ENCODE measurements around the gene VSIR.

VSIR gene

DNA sequence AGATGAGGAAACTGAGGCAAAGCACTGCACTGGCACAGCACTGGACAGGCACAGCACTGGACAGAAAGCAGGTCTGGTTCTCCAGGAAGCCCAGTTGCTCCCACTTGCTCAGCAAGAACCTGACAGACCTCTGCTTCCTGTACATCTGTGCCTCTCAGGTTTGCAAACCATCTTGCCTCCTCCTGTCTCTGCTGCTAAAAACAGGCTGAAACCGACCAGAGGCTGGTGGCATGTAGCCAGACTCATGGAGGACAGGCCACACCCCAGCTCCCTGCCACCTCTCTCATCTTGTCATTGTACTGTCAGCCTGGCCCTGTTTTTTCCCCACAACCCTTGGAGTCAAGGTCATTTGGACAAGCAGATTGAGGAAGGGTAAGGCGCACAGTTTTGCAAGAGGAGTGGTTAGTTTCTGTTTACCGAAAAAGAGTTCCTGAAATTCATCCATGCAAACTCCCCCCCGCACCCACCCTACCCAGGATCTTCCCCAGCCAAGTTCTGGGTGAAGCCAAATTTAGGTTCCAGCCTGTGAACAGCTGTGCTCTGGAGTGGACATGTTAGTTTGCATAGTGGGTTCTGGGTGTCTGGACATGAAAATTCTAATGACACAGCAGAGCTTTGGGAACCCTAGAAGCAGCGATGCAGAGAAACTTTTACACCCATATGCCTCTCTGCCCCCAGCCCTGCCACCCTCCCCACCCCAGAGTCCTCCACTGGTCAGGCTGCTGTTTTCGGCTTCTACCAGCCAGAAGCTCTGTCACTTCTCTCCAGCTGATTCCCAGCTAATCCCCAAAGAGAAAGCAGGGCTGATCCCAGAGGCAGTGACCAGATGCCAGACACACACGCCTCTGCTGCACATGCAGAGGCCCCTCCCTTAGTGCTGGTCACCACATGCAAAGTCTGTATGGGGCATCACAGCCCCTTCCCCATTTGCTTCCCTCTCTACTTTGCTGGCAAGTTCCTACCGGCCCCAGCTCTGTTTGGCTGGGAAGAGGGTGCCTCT lies 45.3 kb downstream of the VSIR start:
- peak; percentile 54 for DNase-seq (ENCODE audit: low spot score)

DNA sequence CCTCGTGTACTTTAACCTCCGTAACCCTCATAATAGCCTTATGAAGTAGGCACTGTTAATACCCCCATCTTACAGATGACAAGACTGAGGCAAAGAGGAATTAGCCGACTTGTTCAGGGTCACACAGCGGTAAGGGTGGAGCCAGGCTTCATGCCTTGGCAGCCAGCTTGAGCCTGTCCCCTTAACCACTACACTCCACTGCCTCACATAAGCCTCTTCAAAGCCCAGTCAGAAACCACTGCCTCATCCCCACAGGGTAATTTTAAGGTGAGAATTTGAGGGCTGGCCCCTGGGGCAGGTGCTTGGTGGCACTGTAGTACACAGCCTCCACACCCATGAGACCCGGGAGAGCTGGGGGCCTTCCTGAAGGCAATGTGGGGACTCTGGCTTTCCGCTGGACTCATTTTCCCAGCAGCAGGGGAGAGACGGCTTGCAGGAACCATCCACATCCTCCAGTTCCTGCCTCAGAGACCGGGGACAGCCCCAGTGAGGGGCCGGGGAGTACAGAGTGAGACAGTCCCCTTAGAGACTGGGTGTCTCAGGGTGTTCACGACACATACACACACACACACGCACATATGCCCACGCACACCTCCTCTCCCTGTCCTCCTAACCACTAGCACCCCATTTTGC lies 46.1 kb downstream of the VSIR start:
- DNase-seq (ENCODE audit: low spot score) = no peak

DNA sequence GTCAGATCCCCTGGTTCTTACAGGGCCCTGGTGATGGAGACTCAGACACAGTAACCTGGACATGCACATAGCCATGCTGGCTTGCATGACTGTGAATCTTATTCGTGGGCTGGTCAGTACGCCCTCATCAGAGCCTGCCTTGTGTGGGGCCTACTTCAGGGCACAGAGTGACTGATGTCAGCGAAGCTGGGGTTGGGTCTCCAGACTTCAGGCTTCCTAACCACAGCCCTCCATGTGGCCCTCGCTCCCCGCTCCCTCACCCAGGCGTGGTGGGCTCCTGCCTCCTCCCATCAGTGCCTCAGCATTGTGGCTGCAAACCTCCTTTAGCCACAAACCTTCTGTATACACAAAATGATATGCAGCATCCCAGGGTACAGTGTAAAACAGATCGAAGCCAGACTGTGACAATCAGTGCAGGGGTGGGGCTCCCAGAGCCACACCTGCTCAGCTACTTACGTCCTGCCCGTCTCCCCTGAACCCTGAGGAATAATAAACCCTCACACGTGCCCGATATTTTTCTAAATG lies 46.7 kb downstream of the VSIR start:
- DNase-seq (ENCODE audit: low spot score) = no peak

DNA sequence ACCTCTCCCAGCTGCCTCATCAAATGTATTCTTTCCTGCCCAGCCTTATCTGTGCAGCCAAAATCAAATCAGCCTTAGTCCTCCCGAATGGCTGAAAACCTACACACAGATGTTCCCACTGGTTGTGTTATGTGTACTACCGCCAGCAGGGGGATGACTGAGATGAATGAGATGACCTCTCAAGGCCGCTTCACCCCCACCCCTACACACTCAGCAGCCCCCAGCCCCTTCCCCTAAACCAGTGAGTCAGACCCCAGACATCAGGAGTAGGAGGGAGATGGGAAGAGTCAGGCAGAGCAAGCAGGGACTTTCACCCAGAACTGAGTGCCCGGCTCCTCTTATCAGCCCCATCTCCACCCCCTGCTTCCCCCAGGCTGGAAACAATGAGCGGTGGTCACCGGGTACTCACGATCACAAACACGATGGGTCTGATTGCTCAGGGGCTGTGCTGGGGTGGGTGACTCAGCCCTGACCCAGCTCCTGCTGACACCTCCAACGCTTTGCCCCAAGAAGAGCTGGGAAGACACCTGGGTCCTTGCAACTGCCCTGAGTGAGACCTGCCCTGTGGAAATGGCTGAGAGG lies 47.2 kb downstream of the VSIR start:
- peak; percentile 42 for DNase-seq (ENCODE audit: low spot score)

DNA sequence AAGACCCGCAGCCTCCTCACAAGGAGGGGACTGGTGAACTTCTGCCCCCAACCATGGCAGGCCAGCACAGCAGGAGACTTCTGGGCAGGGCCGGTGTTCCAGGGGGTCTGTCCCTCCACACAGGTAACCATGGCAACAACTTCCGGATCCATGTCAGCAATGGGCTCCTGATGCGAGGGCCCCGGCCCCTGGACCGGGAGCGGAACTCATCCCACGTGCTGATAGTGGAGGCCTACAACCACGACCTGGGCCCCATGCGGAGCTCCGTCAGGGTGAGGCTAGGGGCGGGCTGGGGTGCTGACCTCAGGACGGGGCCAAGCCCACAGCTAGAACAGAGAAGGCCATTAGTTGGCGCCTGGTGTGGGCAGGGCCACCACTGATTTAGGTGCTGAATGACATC lies 48.1 kb downstream of the VSIR start:
- DNase-seq (ENCODE audit: low spot score) = no peak

DNA sequence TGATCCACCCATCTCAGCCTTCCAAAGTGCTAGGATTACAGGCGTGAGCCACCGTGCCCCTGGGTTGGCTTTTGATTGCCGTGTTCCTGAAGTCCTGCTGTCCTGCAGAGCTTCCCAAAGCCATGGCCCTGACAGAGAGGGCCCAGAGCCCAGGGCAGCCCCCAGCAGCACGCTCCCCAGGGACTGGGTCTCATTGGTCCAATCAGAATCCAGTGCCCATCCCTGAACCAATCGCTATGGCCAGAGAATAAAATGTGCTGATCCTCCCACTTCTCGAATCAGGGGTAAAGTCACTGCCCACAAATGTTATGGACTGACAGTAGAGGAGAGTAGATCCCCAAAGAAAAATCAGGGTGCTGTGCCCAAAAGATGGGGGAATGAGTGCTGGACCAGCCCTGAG lies 48.8 kb downstream of the VSIR start:
- no peak for DNase-seq (ENCODE audit: low spot score)

DNA sequence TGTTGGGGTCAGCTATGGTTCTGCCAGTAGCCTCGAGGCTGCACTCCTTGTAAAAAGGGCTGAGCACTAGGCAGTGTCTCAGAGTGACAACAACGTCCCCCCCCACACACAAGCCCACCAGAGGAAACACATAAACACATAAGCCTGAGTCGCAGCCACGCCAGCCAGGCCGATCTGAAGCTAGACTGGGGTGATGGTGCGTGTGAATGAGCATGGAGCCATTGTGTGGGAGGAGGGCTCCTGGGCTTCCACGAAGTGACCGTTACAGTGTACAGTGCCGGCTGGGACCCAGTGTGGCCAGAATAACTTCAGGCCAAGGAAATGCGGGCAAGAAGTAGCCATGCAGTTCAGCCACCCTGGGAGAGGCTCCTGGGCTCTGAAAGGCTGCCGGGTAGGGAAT lies 50.0 kb downstream of the VSIR start:
- no peak for DNase-seq (ENCODE audit: low spot score)

DNA sequence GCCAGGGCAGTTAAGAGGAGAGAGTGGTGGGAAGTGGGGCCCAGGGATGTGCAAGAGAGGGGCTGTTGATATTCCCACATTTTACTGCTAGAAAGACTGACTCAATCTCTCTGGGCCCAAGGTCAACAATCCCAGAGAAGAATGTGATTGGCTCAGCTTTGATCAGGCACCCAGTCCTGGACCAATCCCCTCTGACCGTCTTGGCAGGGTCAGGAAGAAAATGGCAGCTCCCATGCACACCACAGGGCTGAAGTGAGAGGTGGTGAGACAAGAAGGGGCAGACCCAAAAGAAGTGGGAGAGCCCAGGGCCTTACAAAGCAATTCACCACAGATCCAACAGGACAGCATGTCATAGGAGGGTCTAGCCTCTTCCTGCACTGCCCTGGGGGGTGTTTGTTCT lies 50.5 kb downstream of the VSIR start:
- no peak for DNase-seq (ENCODE audit: low spot score)

DNA sequence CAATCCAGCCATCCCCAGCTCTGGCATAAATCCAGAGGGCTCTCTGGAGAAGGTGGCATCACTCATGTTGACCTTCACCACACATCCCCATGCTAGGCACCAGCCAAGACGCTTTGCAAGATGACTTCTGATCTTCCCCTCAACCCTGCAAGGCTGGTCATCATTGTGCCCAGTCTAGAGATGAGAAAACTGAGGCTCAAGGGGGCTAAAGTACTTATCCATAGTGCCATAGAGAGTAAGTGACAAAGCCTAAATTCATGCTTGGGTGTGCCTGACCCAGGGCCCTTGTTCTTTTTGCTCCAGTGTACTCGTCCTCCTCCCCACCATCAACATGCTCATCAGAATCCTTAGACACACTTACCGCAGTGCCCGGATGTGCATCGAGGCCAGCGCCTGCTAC lies 52.0 kb downstream of the VSIR start:
- no peak for DNase-seq (ENCODE audit: low spot score)

DNA sequence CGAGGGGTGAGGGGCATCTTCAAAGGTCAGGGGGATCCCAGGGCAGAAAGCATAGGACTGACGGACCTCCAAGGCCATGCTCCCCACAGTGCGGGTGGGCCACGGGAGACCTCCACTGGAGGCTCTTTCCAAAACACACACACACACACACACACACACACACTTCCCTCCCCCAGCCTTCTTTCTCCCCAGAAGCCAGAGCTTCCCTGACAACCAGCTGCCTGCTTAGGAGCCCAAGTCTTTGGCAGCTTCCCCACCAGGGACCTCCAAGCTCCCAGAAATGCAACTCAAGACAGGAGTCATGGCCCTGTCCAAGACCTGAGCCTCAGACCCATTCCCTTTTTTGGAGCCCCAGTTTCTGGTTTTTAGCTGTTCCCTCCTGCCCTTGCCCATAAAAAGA lies 53.0 kb downstream of the VSIR start:
- DNase-seq (ENCODE audit: low spot score) = no peak

DNA sequence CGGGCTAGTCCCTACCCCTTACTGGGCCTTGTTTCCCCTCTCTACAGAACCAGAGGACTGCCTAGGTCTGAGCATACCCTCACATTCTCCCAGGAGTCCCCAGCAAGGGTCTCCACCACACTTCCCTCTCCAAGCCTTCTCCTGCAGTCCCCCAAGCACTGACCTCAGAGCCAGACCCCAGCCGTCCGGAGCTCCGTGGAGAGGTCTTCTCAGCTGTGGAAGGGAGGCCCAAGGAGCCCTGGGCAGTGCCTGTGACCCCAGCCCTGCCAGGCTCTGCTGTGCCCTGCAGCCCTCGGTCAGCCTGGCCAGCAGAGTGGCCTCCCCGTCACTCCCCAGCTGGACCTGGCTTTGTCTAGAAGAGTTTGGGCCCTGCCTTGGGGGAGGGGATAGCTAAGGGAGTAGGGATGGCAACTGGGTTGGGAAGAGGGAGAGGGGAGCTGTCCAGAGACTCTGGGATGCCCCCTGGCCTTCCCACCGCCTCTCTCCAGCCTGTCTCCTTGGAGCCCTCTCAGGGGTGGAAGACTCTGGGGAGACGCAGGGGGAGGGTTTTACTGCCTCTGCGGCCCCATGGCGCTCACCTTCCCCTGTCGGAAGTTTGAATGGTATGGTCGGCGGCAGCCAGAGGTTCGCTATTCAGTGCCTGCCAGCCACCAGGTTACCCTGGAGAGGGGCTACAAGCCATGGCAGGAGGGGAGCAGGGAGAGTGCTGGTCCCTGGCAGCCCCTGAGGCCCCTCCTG lies 53.7 kb downstream of the VSIR start, which contains the start of gene C10orf105:
Gene C10orf105 (minus strand): TSS at position 315 of the 738 bp plus-strand sequence. CDS start 3,441 bp downstream, outside the sequence.
- no peak for DNase-seq (ENCODE audit: low spot score)

DNA sequence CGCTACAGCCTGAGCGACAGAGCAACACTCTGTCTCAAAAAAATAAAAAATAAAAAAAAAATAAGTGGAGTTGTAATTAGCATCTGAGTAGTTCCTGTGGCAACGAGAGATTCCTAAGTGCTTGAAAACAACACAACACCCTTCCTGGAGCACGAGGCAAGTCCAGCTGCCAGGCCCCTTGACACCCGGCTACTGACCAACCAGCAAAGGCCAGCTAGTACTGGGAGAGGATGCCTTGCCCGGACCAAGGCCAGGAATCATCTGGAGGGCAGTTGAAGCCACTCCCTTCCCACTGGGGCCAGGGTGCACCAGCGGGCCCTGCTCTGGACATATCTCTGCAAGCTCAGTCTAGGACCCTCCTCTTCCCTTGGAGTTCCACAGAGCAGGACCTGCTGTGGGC lies 54.3 kb downstream of the VSIR start:
- peak; percentile 80 for DNase-seq (ENCODE audit: low spot score)

DNA sequence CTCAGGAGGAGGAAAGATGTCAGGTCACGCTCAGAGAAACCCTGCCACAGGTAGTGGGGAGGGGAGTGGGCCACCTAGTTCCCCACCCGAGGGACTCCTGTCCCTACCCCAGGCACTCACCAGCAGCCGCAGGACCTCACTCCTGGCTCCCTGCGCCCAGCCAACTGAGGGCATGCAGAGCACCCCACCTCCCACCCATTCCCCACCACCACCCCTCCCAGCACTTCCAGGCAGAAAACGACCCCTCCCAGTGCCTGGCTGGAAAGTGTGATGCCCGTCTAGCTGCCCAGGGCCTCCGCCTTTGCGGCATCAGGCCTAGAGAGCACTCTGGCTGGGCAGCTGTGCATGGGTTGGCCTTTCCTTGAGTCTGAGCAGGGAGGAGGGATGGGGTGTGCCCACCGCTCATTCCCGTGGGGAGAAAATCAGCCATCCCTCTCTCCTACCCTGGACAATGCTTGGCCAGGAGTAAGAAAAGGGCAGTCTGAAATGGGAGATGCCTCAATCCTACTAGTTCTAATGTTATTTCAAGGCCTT lies 55.1 kb downstream of the VSIR start:
- DNase-seq (ENCODE audit: low spot score) = no peak

DNA sequence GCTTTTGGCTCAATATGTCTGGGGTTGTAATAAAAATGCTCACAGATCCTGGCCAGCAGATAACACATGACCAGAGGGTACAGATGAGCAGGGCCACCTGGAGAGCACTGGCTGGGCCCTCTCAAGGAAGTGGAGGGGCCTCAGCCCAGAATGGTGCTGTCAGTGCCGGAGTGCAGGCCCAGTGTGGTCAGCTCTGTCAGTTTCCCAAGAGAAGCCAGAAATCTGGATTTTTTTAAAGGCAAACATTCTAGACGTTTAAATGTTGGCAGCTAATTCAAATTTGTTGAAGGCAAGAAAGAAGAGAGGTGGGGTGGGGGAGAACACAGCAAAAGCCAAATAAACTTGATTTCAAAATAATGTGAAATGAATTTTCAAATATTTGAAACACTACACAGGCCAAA lies 55.8 kb downstream of the VSIR start:
- DNase-seq (ENCODE audit: low spot score) = no peak

DNA sequence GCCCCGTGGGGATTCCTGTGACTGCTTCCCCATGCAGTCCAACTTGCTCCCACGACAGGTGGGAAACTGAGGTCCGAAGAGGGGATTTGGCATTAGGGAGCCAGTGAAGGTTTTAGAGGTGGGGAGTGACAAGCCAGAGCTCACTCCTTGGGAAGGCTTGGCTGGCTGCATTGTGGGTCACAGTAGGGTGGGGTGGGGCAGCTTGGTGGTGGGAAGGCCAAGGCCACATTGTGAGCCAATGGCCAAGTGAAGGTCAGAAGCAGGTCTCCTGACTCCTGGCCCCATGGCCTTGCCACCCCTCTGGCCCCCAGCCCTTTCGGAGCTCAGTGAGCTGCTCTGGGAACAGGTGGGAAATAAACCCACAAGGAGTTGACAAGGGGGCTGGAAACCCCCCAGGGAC lies 56.3 kb downstream of the VSIR start:
- no peak for DNase-seq (ENCODE audit: low spot score)

DNA sequence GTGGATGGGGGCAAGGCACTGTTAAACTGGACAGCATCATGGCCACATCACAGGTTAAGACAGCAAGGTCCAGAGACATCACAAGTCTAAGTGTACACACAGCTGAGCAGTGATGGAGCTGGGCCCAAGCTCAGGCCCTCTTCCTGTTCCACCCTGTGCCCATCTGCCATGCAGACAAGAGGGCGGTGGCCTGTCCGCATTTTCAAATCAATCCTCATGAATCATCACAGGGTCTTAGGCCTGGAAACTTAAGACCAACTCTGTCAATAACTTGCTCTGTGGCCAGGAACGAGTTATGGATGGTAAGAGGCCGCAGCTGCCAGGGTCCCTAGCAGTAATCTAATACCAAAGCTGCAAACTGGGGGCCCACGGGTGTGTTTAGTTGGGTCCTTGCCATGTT lies 56.9 kb downstream of the VSIR start:
- no peak for DNase-seq (ENCODE audit: low spot score)

DNA sequence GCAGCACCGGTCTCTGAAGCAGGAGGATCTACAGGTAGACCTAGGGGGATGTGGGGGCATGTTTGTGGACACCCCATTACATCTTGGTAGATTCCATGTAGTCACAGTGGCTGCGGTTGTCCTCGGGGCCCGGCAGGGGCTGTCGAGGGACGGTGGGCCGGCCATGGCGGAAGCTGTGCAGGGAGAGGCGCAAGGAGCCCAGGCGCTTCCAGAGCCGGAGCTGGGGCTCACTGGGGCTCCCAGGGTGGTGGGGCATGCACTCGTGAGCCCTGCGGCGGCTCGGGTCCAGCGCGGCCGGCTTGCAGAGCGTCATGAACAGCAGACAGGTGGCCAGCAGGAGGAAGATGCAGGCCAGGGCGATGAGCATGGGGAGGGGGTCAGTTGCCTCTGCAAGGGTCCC lies 57.5 kb downstream of the VSIR start:
- no peak for DNase-seq (ENCODE audit: low spot score)

DNA sequence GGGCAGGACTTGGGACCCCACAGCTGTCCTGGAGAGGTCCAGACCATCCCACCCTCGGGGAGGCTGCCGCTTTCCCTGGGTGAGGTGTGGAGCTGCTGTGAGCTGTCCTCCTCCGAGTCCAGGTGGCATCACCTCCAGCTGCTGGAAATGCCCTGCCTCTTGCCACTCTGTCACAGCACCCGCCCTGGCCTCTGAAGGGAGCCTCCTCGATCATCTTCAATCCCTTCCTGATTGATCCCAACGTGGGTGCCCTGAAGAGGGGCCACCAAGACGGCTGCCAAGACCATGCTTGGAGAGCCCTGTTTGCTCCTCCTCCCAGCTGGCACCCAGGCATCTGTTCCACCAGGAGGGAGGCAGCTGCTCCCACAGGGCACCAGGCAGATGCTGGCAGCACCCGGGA lies 58.3 kb downstream of the VSIR start:
- DNase-seq (ENCODE audit: low spot score) = no peak

DNA sequence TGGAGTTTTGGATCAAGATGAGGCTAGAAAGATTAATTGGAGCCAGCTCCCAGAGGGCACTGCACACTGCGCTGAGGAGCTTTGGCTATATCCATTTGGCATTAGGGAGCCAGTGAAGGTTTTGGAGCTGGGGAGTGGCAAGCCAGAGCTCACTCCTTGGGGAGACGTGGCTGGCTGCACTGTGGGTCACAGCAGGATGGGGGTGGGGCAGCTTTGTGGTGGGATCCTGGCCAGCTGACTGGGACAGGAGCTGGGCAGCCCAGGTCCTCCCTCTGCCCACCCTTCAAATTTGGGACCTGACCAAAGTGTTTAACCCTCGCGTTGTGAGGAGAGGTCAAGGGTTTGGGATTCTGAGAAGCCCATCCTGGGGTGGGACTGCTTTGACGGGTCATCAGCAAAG lies 58.7 kb downstream of the VSIR start:
- no peak for DNase-seq (ENCODE audit: low spot score)

DNA sequence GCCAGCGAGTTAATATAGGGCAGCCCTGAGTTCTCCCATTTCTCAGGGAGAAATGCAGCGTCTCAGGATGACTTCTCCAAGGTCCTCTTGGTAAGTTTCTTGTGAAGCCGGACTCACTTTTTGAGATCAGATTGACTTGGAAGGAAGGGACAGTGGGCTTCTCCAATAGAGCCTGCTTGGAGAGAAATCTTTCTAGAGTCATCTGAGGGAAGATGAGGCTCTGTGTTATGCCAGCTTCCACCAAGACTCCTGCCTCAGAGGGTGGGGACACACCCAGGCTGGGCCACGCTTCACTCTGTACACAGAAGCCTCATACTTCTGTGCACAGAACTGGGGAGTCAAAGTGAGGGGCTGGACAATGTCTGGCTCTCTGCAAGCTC lies 59.3 kb downstream of the VSIR start:
- DNase-seq (ENCODE audit: low spot score) = no peak

DNA sequence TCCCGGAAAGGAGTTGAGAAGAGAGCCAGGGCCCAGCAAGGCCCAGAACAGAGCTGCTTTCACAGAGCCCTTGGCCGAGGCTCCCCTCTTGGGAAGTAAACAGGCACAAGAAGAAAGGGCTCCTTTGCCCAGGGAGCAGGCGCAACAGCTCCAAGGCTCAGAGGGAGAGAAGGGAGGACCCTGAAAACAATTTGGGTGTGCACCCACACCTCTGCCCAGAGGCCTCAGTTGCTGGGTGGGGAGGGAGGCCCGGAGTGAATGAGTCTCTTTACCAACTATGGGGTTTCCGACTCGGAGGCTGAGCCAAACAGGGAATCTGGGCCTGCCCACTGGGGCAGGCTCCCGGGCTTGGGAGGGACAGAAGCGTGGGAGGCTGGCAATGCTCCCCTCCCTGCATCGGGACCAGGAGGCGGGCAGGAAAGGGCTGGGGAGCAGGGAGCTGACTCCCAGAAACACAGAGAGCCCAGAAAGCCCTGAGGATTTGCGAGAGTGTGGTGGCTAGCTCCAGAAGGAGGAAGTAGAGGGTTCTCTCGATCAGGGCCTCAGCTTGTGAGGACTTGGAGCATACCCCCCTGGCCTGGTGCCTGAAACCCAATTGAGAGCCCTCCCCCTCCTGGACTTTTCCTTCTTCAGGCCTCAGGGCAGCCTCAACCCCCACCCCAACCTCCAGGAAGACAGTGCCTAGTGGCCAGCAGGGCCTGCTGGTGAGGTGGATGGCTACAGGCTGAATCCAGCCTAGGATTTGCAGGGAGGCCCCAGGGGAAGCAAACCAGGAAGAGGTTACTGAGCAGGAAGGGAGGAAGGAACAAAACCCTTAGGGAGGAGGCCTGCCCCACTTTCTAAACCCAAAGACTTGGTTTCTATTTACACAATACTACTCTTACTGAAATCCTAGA lies 59.9 kb downstream of the VSIR start:
- DNase-seq (ENCODE audit: low spot score) = peak; percentile 97

Data from AG08395 (cell line).